H1 (cell line): Measurements from ENCODE around the gene SLC35F3. TPM values are rescaled to one million over a fixed set of nuclear protein-coding genes. Genes with fewer than 3 reads are reported as not detected.

Experiments
- CTCF ChIA-PET: fragments of 300-600 bp; sonication (Branson Sonifier 250); formaldehyde crosslinking; loops from one replicate; lab custom pipeline; 2021; ENCODE audit not compliant: partially characterized antibody; lab: Charles Lee
- POLR2A ChIA-PET: fragments of 300-600 bp; sonication (Branson Sonifier 250); formaldehyde crosslinking; loops from one replicate; lab custom pipeline; 2021; ENCODE audit warnings: inconsistent platforms; ENCODE audit not compliant: partially characterized antibody; lab: Charles Lee
- DNase-seq, 2 experiments: peaks; one replicate each; pipeline versions ENCODE4 v3.0.0 to v3.0.0-alpha.2; 2010 to 2022; ENCODE audit warnings: low spot score in 2 of 2, low read depth in 1 of 2, mixed read lengths in 1 of 2
- FAIRE-seq: peaks from 2 replicates; lab custom pipeline; 2011; peaks lifted over from hg19 to GRCh38; lab: Jason Lieb, UNC
- H2AFZ ChIP-seq: 2 replicates; pipeline ENCODE4 v1.8.1; 2012; ENCODE audit warnings: low read length, inconsistent platforms
- H2AK5ac ChIP-seq: 2 replicates; pipeline ENCODE4 v1.6.1; 2013; ENCODE audit warnings: low read depth, low read length
- H2BK120ac ChIP-seq: replicated peaks from 2 replicates; pipeline ENCODE3; 2013; ENCODE audit warnings: low read depth, low read length, inconsistent platforms
- H2BK12ac ChIP-seq: 2 replicates; pipeline ENCODE4 v1.6.1; 2013; ENCODE audit warnings: low read depth, low read length
- H2BK15ac ChIP-seq: 2 replicates; pipeline ENCODE4 v1.6.1; 2013; ENCODE audit warnings: low read length
- H2BK20ac ChIP-seq: 2 replicates; pipeline ENCODE4 v1.6.1; 2013; ENCODE audit warnings: low read length
- H2BK5ac ChIP-seq: 2 replicates; pipeline ENCODE4 v1.6.1; 2013; ENCODE audit warnings: low read depth, low read length
- H3K14ac ChIP-seq: 2 replicates; pipeline ENCODE4 v1.6.1; 2013; ENCODE audit warnings: inconsistent platforms; ENCODE audit not compliant: insufficient read length
- H3K18ac ChIP-seq: 2 replicates; pipeline ENCODE4 v1.6.1; 2013; ENCODE audit warnings: low read length; ENCODE audit errors: extremely low read depth
- H3K23ac ChIP-seq: 2 replicates; pipeline ENCODE4 v1.6.1; 2013; ENCODE audit warnings: inconsistent platforms; ENCODE audit not compliant: insufficient read length
- H3K23me2 ChIP-seq: 2 replicates; pipeline ENCODE4 v1.6.1; 2013; ENCODE audit warnings: low read depth, low read length
- H3K27ac ChIP-seq: 2 replicates; pipeline ENCODE4 v1.6.1; 2011; ENCODE audit warnings: low read depth, low read length, inconsistent platforms
- H3K27me3 ChIP-seq, 4 experiments: replicated peaks in 1 of 4; 1 replicate in 1 of 4; 2 replicates in 3 of 4; pipeline versions ENCODE4 v1.6.1 to v1.8.1; 2011 to 2013; ENCODE audit warnings: low read length in 3 of 4, mild to moderate bottlenecking in 3 of 4, inconsistent platforms in 2 of 4, mixed read lengths in 2 of 4, moderate library complexity in 1 of 4; ENCODE audit not compliant: control insufficient read depth in 3 of 4, insufficient read depth in 3 of 4; ENCODE audit errors: extremely low read depth in 1 of 4
- H3K36me3 ChIP-seq, 4 experiments: 2 replicates each; pipeline versions ENCODE4 v1.6.1 to v1.8.1; 2011 to 2013; ENCODE audit warnings: mild to moderate bottlenecking in 4 of 4, low read length in 3 of 4, moderate library complexity in 2 of 4, control low read depth in 1 of 4, inconsistent platforms in 1 of 4; ENCODE audit not compliant: insufficient read depth in 4 of 4, control insufficient read depth in 2 of 4
- H3K4ac ChIP-seq: replicated peaks from 2 replicates; pipeline ENCODE3; 2013; ENCODE audit warnings: low read length, low read depth, mixed read lengths, inconsistent platforms; ENCODE audit not compliant: insufficient read length
- H3K4me1 ChIP-seq, 4 experiments: replicated peaks in 1 of 4; 1 replicate in 1 of 4; 2 replicates in 3 of 4; pipeline versions ENCODE4 v1.6.1 to v1.8.1; 2011 to 2013; ENCODE audit warnings: low read length in 3 of 4, inconsistent platforms in 2 of 4, mixed read lengths in 1 of 4; ENCODE audit not compliant: insufficient read depth in 4 of 4, control insufficient read depth in 3 of 4
- H3K4me2 ChIP-seq, 2 experiments: 2 replicates each; pipeline versions ENCODE4 v1.6.1 to v1.8.1; 2011 to 2013; ENCODE audit warnings: low read depth in 2 of 2, low read length in 2 of 2, control low read depth in 1 of 2, inconsistent platforms in 1 of 2, mild to moderate bottlenecking in 1 of 2; ENCODE audit not compliant: insufficient read depth in 1 of 2
- H3K4me3 ChIP-seq, 4 experiments: fragments of 200-600, 300-600 bp in 1 of 4; sonication (generic), shearing (Covaris generic), sonication (Bioruptor Twin) in 1 of 4; 2 replicates each; pipeline versions ENCODE4 v1.5.1 to v1.8.1; 2011 to 2016; ENCODE audit warnings: low read length in 4 of 4, low read depth in 3 of 4, control low read depth in 2 of 4, inconsistent platforms in 2 of 4, mild to moderate bottlenecking in 2 of 4, mixed read lengths in 1 of 4, moderate library complexity in 1 of 4; ENCODE audit not compliant: insufficient read depth in 2 of 4; ENCODE audit errors: extremely low read depth in 1 of 4
- H3K56ac ChIP-seq: replicated peaks from 2 replicates; pipeline ENCODE3; 2013; ENCODE audit warnings: low read depth, mild to moderate bottlenecking, mixed read lengths, low read length, inconsistent platforms; ENCODE audit not compliant: insufficient read length
- H3K79me1 ChIP-seq: 2 replicates; pipeline ENCODE4 v1.6.1; 2013; ENCODE audit warnings: low read depth, low read length, control low read depth
- H3K79me2 ChIP-seq, 2 experiments: 2 replicates each; pipeline versions ENCODE4 v1.6.1 to v1.8.1; 2012 to 2013; ENCODE audit warnings: low read length in 2 of 2, mild to moderate bottlenecking in 2 of 2, inconsistent platforms in 1 of 2; ENCODE audit not compliant: insufficient read depth in 2 of 2, control insufficient read depth in 1 of 2
- H3K9ac ChIP-seq, 4 experiments: replicated peaks in 1 of 4; 1 replicate in 1 of 4; 2 replicates in 3 of 4; pipeline versions ENCODE4 v1.6.1 to v1.8.1; 2011 to 2013; ENCODE audit warnings: low read depth in 3 of 4, low read length in 3 of 4, control low read depth in 2 of 4, mild to moderate bottlenecking in 2 of 4, moderate library complexity in 2 of 4, inconsistent platforms in 1 of 4; ENCODE audit errors: extremely low read depth in 1 of 4
- H3K9me3 ChIP-seq, 2 experiments: 2 replicates each; pipeline versions ENCODE4 v1.6.1 to v1.8.1; 2012 to 2013; ENCODE audit warnings: mild to moderate bottlenecking in 2 of 2, moderate library complexity in 2 of 2, control low read depth in 1 of 2, inconsistent platforms in 1 of 2, low read depth in 1 of 2, low read length in 1 of 2, mixed read lengths in 1 of 2; ENCODE audit not compliant: insufficient read depth in 2 of 2
- H4K20me1 ChIP-seq, 2 experiments: replicated peaks in 1 of 2; 2 replicates each; pipeline versions ENCODE3 to v1.8.1; 2011 to 2013; ENCODE audit warnings: inconsistent platforms in 2 of 2, low read length in 2 of 2, mild to moderate bottlenecking in 1 of 2; ENCODE audit not compliant: insufficient read depth in 2 of 2, control insufficient read depth in 1 of 2
- H4K5ac ChIP-seq: 2 replicates; pipeline ENCODE4 v1.6.1; 2013; ENCODE audit warnings: low read length, low read depth, mixed read lengths, inconsistent platforms; ENCODE audit not compliant: insufficient read length
- H4K8ac ChIP-seq: 2 replicates; pipeline ENCODE4 v1.8.0; 2013; ENCODE audit warnings: mild to moderate bottlenecking, moderate library complexity, low read length, inconsistent platforms; ENCODE audit not compliant: insufficient read depth; ENCODE audit errors: extremely low read depth
- H4K91ac ChIP-seq: replicated peaks from 2 replicates; pipeline ENCODE3; 2013; ENCODE audit warnings: low read length, mixed read lengths, inconsistent platforms; ENCODE audit not compliant: insufficient read length
- WGBS, 2 experiments: shearing (Covaris generic) in 1 of 2; methylation state at CpG; one replicate each; pipeline versions ENCODE4 v1.1.6 to v1.1.7; 2013 to 2015; ENCODE audit warnings: low lambda C conversion rate in 2 of 2, mixed read lengths in 2 of 2, inconsistent platforms in 1 of 2, low coverage in 1 of 2, missing lambda C conversion rate in 1 of 2; ENCODE audit not compliant: insufficient replicate concordance in 2 of 2, insufficient coverage in 1 of 2, insufficient read length in 1 of 2; ENCODE audit errors: extremely low coverage in 1 of 2, missing lambda C conversion rate in 1 of 2; 5-methylcytosine and 5-hydroxymethylcytosine counted together
- polyA plus RNA-seq, 7 experiments: library from polyadenylated mRNA; depleted of rRNA in 3 of 7; stranded (reverse) in 5 of 7; unstranded in 2 of 7; fragments of >200 nt in 5 of 7; fragments of 200-250 nt in 2 of 7; gene quantifications; 1 replicate in 5 of 7; 2 replicates in 1 of 7; 4 replicates in 1 of 7; pipeline versions ENCODE4 v1.2.1 to v1.2.3, GENCODE V29; 2011 to 2013; ENCODE audit warnings: missing spikeins in 2 of 7, mixed read lengths in 2 of 7
- total RNA-seq: library from RNA; stranded (reverse); fragmentation: NEBNext Ultra II Directional; extraction: Animal tissue kit (Norgen Biotek cat#: 25700); gene quantifications from 2 replicates; pipeline ENCODE4 v1.2.1, GENCODE V29; 2021

Gene SLC35F3
- total and polyA plus RNA-seq, 2 of the 8 experiments (the other 6 are each of a cell fraction or from before 2014, with no cell fraction given): 0.78 to 1.2 TPM

GRCh38 chr1:234316937-234317336 lies 412.5 kb downstream of the SLC35F3 start:
- no peak overlapping the region for H3K27ac ChIP-seq
- CTCF ChIA-PET: interaction anchor here (0.6 to 2.9 kb wide), 5 partner anchors 7 to 192 kb away, joined by 3 to 27 read pairs (median 3); no protein-coding TSS in a partner anchor
- H3K4ac ChIP-seq: no peak overlapping the region

More at GRCh38 chr1:234316937-234317336, 412.5 kb downstream of the SLC35F3 start:
- Histone ChIP-seq H3K27me3 (no peaks in the 10 kb centered on the region), H3K14ac (no peak overlapping the region), H3K18ac (no peak overlapping the region), H2BK12ac (no peak overlapping the region; the same call in 1 of the 2 replicates), H3K4me1 (peaks cover 0 to 4% (median 2%) of the 10 kb centered on the region in 4 experiments; a peak in 2 of 7 replicates), H4K8ac (no peak overlapping the region), H3K79me1 (no peaks in the 10 kb centered on the region), H4K20me1 (peaks cover 0 to 2% of the 10 kb centered on the region in 2 experiments), H4K91ac (no peak overlapping the region), H2BK20ac (no peak overlapping the region), H2AFZ (no peak overlapping the region), H3K36me3 (no peaks in the 10 kb centered on the region), H3K9ac (no peak overlapping the region), H3K9me3 (no peaks in the 10 kb centered on the region), H3K23me2 (no peaks in the 10 kb centered on the region), H2AK5ac (no peak overlapping the region), H3K79me2 (no peaks in the 10 kb centered on the region), H2BK5ac (no peak overlapping the region), H3K23ac (no peak overlapping the region), H3K4me2 (no peak overlapping the region), H3K56ac (no peak overlapping the region), H2BK120ac (no peak overlapping the region), H2BK15ac (no peak overlapping the region), H4K5ac (no peak overlapping the region), H3K4me3 (no peak overlapping the region)
- POLR2A ChIA-PET: no interaction called here
- no peak for DNase-seq
- FAIRE-seq: no peak
- WGBS, 2 experiments: 73% methylated on average over 6 of the region's 6 CpGs; no CpG with 5 or more reads in 1 of the 2 experiments
